K562 (cell line): ENCODE results near the gene ADAM30. TPM values are rescaled to one million over a fixed set of nuclear protein-coding genes. Genes with fewer than 3 reads are reported as not detected.

Experiments used
- ATF1 ChIP-seq, 2 experiments: fragments of 450-650 bp in 1 of 2; IDR thresholded peaks; 2 replicates each; pipeline ENCODE4 v1.6.1; 2016; ENCODE audit warnings: missing compliant biosample characterization in 1 of 2, missing genetic modification characterization in 1 of 2
- ATF2 ChIP-seq: sonication (generic); formaldehyde crosslinking; IDR thresholded peaks from 2 replicates; pipeline ENCODE4 v1.8.1; 2022; ENCODE audit warnings: missing genetic modification reagents
- CCNT2 ChIP-seq: IDR thresholded peaks from 2 replicates; pipeline ENCODE4 v1.6.1; 2011; ENCODE audit warnings: borderline replicate concordance, low read depth, mild to moderate bottlenecking, moderate library complexity, mixed read lengths, low read length; ENCODE audit not compliant: insufficient read length; ENCODE audit errors: extremely low read depth
- E2F6 ChIP-seq, 2 experiments: IDR thresholded peaks; 2 replicates each; pipeline ENCODE4 v1.6.1; 2011; ENCODE audit warnings: borderline replicate concordance in 1 of 2, control low read depth in 1 of 2, low read depth in 1 of 2, low read length in 1 of 2, mild to moderate bottlenecking in 1 of 2, mixed read lengths in 1 of 2, moderate library complexity in 1 of 2; ENCODE audit not compliant: insufficient read depth in 1 of 2, insufficient read length in 1 of 2, poor library complexity in 1 of 2, severe bottlenecking in 1 of 2; ENCODE audit errors: extremely low read depth in 1 of 2
- ETS2 ChIP-seq: IDR thresholded peaks from 2 replicates; pipeline ENCODE4 v1.6.1; 2016; ENCODE audit warnings: borderline replicate concordance, missing genetic modification characterization, mild to moderate bottlenecking, moderate library complexity, missing compliant biosample characterization; ENCODE audit not compliant: poor library complexity, severe bottlenecking
- FOXM1 ChIP-seq, 2 experiments: fragments of 450-650 bp in 1 of 2; sonication (generic) in 1 of 2; formaldehyde crosslinking in 1 of 2; IDR thresholded peaks; 2 replicates each; pipeline versions ENCODE4 v1.6.1 to v1.9.0; 2017 to 2022; ENCODE audit warnings: low read depth in 2 of 2, mild to moderate bottlenecking in 2 of 2, missing genetic modification reagents in 1 of 2, moderate library complexity in 1 of 2
- HBP1 ChIP-seq: fragments of 450-650 bp; formaldehyde crosslinking; IDR thresholded peaks from 2 replicates; pipeline ENCODE4 v1.4.0; 2022; ENCODE audit warnings: missing genetic modification characterization
- LCOR ChIP-seq: sonication (generic); formaldehyde crosslinking; IDR thresholded peaks from 2 replicates; pipeline ENCODE4 v1.8.0; 2022; ENCODE audit warnings: mild to moderate bottlenecking, missing genetic modification reagents
- OTX1 ChIP-seq: fragments of 450-650 bp; formaldehyde crosslinking; IDR thresholded peaks from 2 replicates; pipeline ENCODE4 v1.4.0; 2022; ENCODE audit warnings: mild to moderate bottlenecking
- POLR3A ChIP-seq: IDR thresholded peaks from 2 replicates; pipeline ENCODE4 v1.6.1; 2011; ENCODE audit warnings: borderline replicate concordance, mild to moderate bottlenecking, moderate library complexity; ENCODE audit not compliant: insufficient read length, insufficient read depth; ENCODE audit errors: extremely low read depth
- SIN3B ChIP-seq: fragments of 450-650 bp; IDR thresholded peaks from 2 replicates; pipeline ENCODE4 v1.6.1; 2017; ENCODE audit warnings: low read depth, mild to moderate bottlenecking, moderate library complexity
- SLC30A9 ChIP-seq: fragments of 250-450 bp; sonication (Bioruptor Pico); IDR thresholded peaks from 2 replicates; pipeline ENCODE4 v1.8.0; 2022; ENCODE audit warnings: mild to moderate bottlenecking, moderate library complexity
- STAG1 ChIP-seq: sonication (generic); formaldehyde crosslinking; IDR thresholded peaks from 2 replicates; pipeline ENCODE4 v1.5.0; 2020; ENCODE audit warnings: missing genetic modification reagents, borderline replicate concordance
- TRIM24 ChIP-seq, 2 experiments: fragments of 450-650 bp; IDR thresholded peaks; 2 replicates each; pipeline ENCODE4 v1.6.1; 2016
- ZNF444 ChIP-seq: fragments of 250-450 bp; sonication (Bioruptor Pico); IDR thresholded peaks from 2 replicates; pipeline ENCODE4 v1.4.0; 2020; ENCODE audit warnings: mild to moderate bottlenecking, moderate library complexity
- ZNF511 ChIP-seq: sonication (generic); formaldehyde crosslinking; IDR thresholded peaks from 2 replicates; pipeline ENCODE4 v1.8.0; 2022; ENCODE audit warnings: mild to moderate bottlenecking, missing genetic modification reagents
- ZNF609 ChIP-seq: sonication (generic); formaldehyde crosslinking; IDR thresholded peaks from 2 replicates; pipeline ENCODE4 v1.8.1; 2023; ENCODE audit warnings: missing genetic modification reagents, mild to moderate bottlenecking, borderline replicate concordance
- polyA plus RNA-seq, 8 experiments: library from polyadenylated mRNA; depleted of rRNA in 4 of 8; stranded (reverse) in 5 of 8; unstranded in 3 of 8; fragments of >200 nt; fragmentation: Nextera tagmentation in 2 of 8; fragmentation: Illumina TruSeq in 1 of 8; extraction: Ambion mirVana in 2 of 8; extraction: Trizol in 1 of 8; gene quantifications; 2 replicates each; pipeline versions ENCODE4 v1.2.1 to v1.2.3, GENCODE V29; 2011 to 2014; ENCODE audit warnings: inconsistent platforms in 1 of 8, missing spikeins in 1 of 8
- total RNA-seq, 7 experiments: library from RNA; depleted of rRNA in 6 of 7; stranded (reverse); fragments of >200 nt in 6 of 7; fragmentation: Illumina TruSeq in 2 of 7; extraction: Trizol in 2 of 7; gene quantifications; 2 replicates each; pipeline versions ENCODE4 v1.2.1 to v1.2.3, GENCODE V29; 2011 to 2021; ENCODE audit warnings: low replicate concordance in 1 of 7

The ADAM30 gene
- total and polyA plus RNA-seq, 9 of the 15 experiments (the other 6 are each of a cell fraction or from before 2014, with no cell fraction given), result not detected

GRCh38 chr1:119859647-119860046 lies 36.7 kb downstream of the ADAM30 start (continued):
- no peak for TF ChIP-seq ZNF511 (CRISPR knock-in tag)
- no peak for TF ChIP-seq ATF1 (CRISPR knock-in tag; IDR thresholded peaks at IDR 0.05)
- peak; percentile 43; the same call in 1 of the 2 replicates for TF ChIP-seq ATF1 (tag; IDR thresholded peaks at IDR 0.05)
- peak; percentile 87 to 92 for TF ChIP-seq TRIM24 (IDR thresholded peaks at IDR 0.05)
- no peak for TF ChIP-seq LCOR
- no peak for TF ChIP-seq CCNT2
- TF ChIP-seq ZNF609, result no peak
- TF ChIP-seq ETS2 (tag), result no peak
- no peak for TF ChIP-seq STAG1 (CRISPR knock-in tag)
- TF ChIP-seq POLR3A, result no peak
- TF ChIP-seq E2F6 (IDR thresholded peaks at IDR 0.05; ENCODE audit: borderline replicate concordance in 1 of 2, extremely low read depth in 1 of 2, insufficient read depth in 1 of 2, insufficient read length in 1 of 2, low read depth in 1 of 2, low read length in 1 of 2, poor library complexity in 1 of 2, severe bottlenecking in 1 of 2), result peak in 1 of 2 experiments; percentile 42
- TF ChIP-seq ZNF444 (CRISPR knock-in tag), result no peak
- TF ChIP-seq FOXM1 (IDR thresholded peaks at IDR 0.05; ENCODE audit: low read depth), result peak; percentile 45; the same call in 1 of the 2 replicates
- no peak for TF ChIP-seq FOXM1 (CRISPR knock-in tag; IDR thresholded peaks at IDR 0.05; ENCODE audit: low read depth)
- no peak for TF ChIP-seq OTX1 (CRISPR knock-in tag)
- no peak for TF ChIP-seq HBP1 (CRISPR knock-in tag)
- TF ChIP-seq SLC30A9 (CRISPR knock-in tag), result no peak
- TF ChIP-seq SIN3B, result no peak
- no peak for TF ChIP-seq ATF2 (CRISPR knock-in tag)
